Left ventricle myocardium inferior (tissue), 1 donor: Measurements from ENCODE around the gene THSD4. TPM values are rescaled to one million over a fixed set of nuclear protein-coding genes. Genes with fewer than 3 reads are reported as not detected.

ENCODE experiments used
- DNase-seq: peaks from one replicate; pipeline ENCODE4 v3.0.0-alpha.2; 2020
- H3K27ac ChIP-seq: fragments of 200-600 bp; replicated peaks from 2 replicates; pipeline ENCODE4 v1.8.0; 2021
- H3K27me3 ChIP-seq: fragments of 200-600 bp; 2 replicates; pipeline ENCODE4 v1.8.0; 2021; ENCODE audit warnings: low read depth
- H3K36me3 ChIP-seq: fragments of 200-600 bp; 2 replicates; pipeline ENCODE4 v1.8.0; 2021
- H3K4me1 ChIP-seq: fragments of 200-600 bp; 2 replicates; pipeline ENCODE4 v1.8.0; 2021
- H3K4me3 ChIP-seq: fragments of 200-600 bp; 2 replicates; pipeline ENCODE4 v1.8.0; 2021; ENCODE audit warnings: mild to moderate bottlenecking, moderate library complexity
- H3K9me3 ChIP-seq: fragments of 200-600 bp; replicated peaks from 2 replicates; pipeline ENCODE4 v1.8.0; 2021
- intact Hi-C: fragments of 100-400 bp; cut with micrococcal nuclease; formaldehyde crosslinking; loops from one replicate; pipeline ENCODE4 v1.11.0; 2022
- total RNA-seq: library from RNA; stranded (reverse); fragmentation: NEBNext Ultra II Directional; extraction: Animal tissue kit (Norgen Biotek cat#: 25700); gene quantifications from one replicate; pipeline ENCODE4 v1.2.1, GENCODE V29; 2021
- TF ChIP-seq, protein P1 (sequence below): fragments of 200-600 bp; IDR thresholded peaks from 2 replicates; pipeline ENCODE4 v1.8.0; 2021; ENCODE audit warnings: antibody characterized with exemption, mild to moderate bottlenecking, borderline replicate concordance
- donor health status: DM: no; HTN: yes; CAD: no; lungs with severe emphysema.

THSD4 gene
- total RNA-seq, 1 donor from 2014 or later, result 95.8 TPM

DNA sequence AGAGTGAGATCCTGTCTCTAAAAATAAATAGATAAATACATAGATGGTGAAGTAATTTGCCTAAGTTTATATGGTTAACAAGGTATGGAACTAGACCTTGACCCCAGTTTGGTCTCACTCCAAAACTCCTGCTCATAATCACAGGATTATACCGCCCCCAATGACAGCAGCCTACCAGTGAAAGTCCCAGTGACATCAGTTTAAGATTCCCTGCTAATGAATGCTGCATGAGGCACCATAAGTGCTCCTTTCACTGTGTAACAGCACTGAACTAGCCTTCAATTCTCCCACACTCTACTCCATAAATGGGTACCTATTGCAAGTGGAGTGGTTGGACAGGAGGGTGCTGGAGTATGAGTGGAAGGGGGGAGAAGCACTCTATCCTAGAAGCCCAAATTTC, 23.7 kb upstream of the THSD4 start:
- intact Hi-C loops, result no loop called here
- H3K4me3 ChIP-seq, result no peak overlapping the region
- TF ChIP-seq, protein P1, sequence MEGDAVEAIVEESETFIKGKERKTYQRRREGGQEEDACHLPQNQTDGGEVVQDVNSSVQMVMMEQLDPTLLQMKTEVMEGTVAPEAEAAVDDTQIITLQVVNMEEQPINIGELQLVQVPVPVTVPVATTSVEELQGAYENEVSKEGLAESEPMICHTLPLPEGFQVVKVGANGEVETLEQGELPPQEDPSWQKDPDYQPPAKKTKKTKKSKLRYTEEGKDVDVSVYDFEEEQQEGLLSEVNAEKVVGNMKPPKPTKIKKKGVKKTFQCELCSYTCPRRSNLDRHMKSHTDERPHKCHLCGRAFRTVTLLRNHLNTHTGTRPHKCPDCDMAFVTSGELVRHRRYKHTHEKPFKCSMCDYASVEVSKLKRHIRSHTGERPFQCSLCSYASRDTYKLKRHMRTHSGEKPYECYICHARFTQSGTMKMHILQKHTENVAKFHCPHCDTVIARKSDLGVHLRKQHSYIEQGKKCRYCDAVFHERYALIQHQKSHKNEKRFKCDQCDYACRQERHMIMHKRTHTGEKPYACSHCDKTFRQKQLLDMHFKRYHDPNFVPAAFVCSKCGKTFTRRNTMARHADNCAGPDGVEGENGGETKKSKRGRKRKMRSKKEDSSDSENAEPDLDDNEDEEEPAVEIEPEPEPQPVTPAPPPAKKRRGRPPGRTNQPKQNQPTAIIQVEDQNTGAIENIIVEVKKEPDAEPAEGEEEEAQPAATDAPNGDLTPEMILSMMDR, result no peak
- no peak overlapping the region for H3K27ac ChIP-seq
- peaks cover 9% of the 10 kb centered on the region for H3K9me3 ChIP-seq
- no peaks in the 10 kb centered on the region for H3K27me3 ChIP-seq
- peaks cover 7% of the 10 kb centered on the region for H3K4me1 ChIP-seq
- no peak for DNase-seq
- no peaks in the 10 kb centered on the region for H3K36me3 ChIP-seq

DNA sequence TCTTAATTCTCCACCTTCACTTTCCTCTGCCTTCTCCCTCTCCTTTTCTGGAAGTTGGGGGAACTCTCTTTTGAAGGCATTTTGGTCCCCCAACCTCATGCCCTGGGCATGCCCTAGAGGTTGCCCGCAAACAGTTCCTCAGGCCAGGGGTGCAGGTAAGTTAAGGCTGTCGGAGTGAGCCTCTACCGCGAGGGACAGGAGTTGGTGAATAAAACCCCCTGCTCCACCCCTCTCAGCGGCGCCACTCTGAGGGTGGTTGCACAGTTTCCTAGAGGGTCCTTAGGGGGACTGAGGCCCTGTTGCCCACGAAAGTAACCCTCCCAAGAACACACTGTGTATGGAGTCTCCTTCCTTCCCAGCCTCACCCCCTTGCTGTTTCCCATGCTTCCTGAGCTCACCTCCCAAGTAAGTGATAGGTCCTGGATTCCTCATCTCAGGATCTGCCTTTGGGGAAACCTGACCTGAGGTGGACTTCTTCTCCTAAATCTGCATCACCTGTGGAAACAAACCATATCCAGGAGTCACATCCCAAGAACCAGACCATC, 23.1 kb upstream of the THSD4 start:
- Histone ChIP-seq H3K9me3 (peaks cover 9% of the 10 kb centered on the region), H3K36me3 (no peaks in the 10 kb centered on the region), H3K4me1 (peaks cover 7% of the 10 kb centered on the region), H3K4me3 (no peak overlapping the region), H3K27ac (no peak overlapping the region), H3K27me3 (no peaks in the 10 kb centered on the region)
- TF ChIP-seq, protein P1, result no peak
- DNase-seq, result no peak
- intact Hi-C loops, result no loop called here

DNA sequence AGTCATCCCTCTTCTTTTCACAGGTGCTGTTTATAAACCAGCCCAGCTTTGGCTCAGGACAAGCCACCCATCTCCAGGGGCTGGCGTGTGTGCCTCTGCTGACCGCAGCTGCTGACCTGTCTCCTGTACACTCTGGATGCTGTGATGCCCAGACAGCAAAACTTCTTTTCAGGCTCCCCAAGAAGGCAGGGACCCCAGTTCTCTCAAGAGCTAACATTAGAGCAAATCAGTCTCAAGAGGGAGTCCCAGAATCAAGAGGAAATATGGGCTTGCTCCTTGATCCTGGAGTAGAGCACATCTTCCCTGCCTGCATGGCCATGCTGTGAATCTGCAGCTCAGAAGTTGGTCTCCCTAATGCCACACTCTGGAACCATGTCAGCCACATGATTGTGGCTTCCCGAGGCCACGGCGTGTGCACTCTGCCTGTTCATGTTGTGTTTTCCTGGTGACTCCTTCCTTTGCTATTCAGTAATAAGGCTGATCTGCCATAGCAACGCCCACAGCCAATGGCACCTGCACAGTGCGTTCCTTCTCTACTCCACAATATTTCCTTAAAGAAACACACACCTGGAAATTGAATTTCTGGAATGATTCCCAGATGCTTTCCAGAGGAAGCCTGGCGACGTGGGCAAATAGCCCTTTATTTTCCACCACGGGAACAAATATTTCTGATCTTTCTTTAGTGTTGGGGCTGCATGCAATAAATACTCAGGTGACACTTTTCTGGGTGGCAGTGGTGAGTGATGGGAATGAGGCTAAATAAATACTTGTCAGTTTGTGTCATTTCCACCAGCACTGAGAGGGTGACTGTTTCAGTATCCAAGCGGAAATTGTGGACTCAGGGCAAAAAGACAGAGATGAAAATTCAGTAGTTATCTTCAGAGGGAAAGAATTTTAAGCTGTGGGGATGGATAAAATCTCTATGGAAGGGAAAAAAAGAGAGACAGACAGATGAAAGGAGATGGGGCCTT, 21.9 kb upstream of the THSD4 start:
- Histone ChIP-seq H3K27me3 (no peaks in the 10 kb centered on the region), H3K36me3 (no peaks in the 10 kb centered on the region), H3K27ac (no peak overlapping the region), H3K4me1 (peaks cover 7% of the 10 kb centered on the region), H3K9me3 (peaks cover 8% of the 10 kb centered on the region), H3K4me3 (no peak overlapping the region)
- TF ChIP-seq, protein P1, result no peak
- DNase-seq, result no peak
- intact Hi-C loops, result no loop called here

DNA sequence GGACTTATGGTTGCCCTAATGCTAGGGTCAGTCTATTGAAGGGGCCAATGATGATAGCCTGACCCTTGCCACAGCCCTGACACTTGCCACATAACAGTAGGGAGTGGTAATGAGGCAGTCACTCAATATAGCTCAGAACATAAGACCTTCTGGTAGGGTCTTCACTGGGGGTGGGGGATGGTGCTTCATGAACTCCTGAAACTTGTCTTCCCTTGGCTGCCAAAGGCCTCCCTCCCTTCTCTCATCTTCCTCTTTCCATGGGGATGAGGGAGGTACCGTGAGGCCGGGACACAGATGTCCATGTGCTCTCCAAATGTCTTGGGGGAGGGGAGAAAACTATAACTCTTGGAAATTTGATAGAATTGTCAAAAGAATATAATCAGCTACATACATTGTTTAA, 21.1 kb upstream of the THSD4 start:
- no peak overlapping the region for H3K27ac ChIP-seq
- no peak for DNase-seq
- no peaks in the 10 kb centered on the region for H3K9me3 ChIP-seq
- intact Hi-C loops, result no loop called here
- H3K4me3 ChIP-seq, result no peak overlapping the region
- H3K4me1 ChIP-seq, result peaks cover 7% of the 10 kb centered on the region
- no peaks in the 10 kb centered on the region for H3K36me3 ChIP-seq
- TF ChIP-seq, protein P1, result no peak
- H3K27me3 ChIP-seq, result no peaks in the 10 kb centered on the region

DNA sequence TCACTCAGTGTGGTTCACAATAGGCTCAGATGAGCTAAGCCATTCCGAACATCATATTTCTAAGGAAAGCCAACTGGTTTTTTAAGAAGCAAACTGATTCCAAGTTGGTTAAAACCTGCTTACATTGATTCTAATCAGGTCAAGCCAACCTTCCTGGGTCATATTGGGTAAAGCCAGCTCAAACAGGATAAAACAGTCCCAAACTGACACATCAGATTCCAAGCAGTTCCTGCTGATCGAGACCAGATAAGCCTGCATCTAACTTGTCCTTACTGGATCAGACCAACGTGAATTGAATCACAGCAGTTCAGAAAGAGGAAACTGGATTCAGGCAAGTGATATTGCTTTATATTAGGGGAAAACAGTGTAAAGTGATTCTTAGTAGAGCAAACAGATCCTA, 18.6 kb upstream of the THSD4 start:
- H3K27me3 ChIP-seq, result no peaks in the 10 kb centered on the region
- no peak for DNase-seq
- no peaks in the 10 kb centered on the region for H3K36me3 ChIP-seq
- TF ChIP-seq, protein P1, result no peak
- no peak overlapping the region for H3K27ac ChIP-seq
- no peak overlapping the region for H3K4me3 ChIP-seq
- no peaks in the 10 kb centered on the region for H3K9me3 ChIP-seq
- intact Hi-C loops, result no loop called here
- peaks cover 7% of the 10 kb centered on the region for H3K4me1 ChIP-seq
